Measurements from ENCODE around the gene CEP128.

CEP128 gene

GRCh38 chr14:80489513-80489912, 452.0 kb downstream of the CEP128 start:
- H3K4me3 ChIP-seq (ENCODE audit: low read depth, low read length): no peak overlapping the region
- no peak for TF ChIP-seq CTCF (IDR thresholded peaks at IDR 0.05; ENCODE audit: low read depth, low read length)

GRCh38 chr14:80485764-80486163, 455.8 kb downstream of the CEP128 start:
- TF ChIP-seq CTCF (IDR thresholded peaks at IDR 0.05; ENCODE audit: low read depth, low read length): no peak
- H3K4me3 ChIP-seq (ENCODE audit: low read depth, low read length): no peak overlapping the region

GRCh38 chr14:80483331-80483730, 458.2 kb downstream of the CEP128 start:
- H3K4me3 ChIP-seq (ENCODE audit: low read depth, low read length): no peak overlapping the region
- TF ChIP-seq CTCF (IDR thresholded peaks at IDR 0.05; ENCODE audit: low read depth, low read length): no peak

- TF ChIP-seq CTCF (IDR thresholded peaks at IDR 0.05; ENCODE audit: low read depth, low read length): no peak
- no peak overlapping the region for H3K4me3 ChIP-seq (ENCODE audit: low read depth, low read length)
Measured at GRCh38 chr14:80477388-80478160, 464.0 kb downstream of the CEP128 start.

GRCh38 chr14:80475074-80475473, 466.5 kb downstream of the CEP128 start:
- no peak for TF ChIP-seq CTCF (IDR thresholded peaks at IDR 0.05; ENCODE audit: low read depth, low read length)
- no peak overlapping the region for H3K4me3 ChIP-seq (ENCODE audit: low read depth, low read length)

- TF ChIP-seq CTCF (IDR thresholded peaks at IDR 0.05; ENCODE audit: low read depth, low read length): no peak
- H3K4me3 ChIP-seq (ENCODE audit: low read depth, low read length): no peak overlapping the region
Measured at GRCh38 chr14:80468331-80469122, 473.0 kb downstream of the CEP128 start.
